HepG2 (cell line): ENCODE results near the gene TGM3.

ENCODE experiments used
- ESRRA ChIP-seq: sonication (generic); formaldehyde crosslinking; IDR thresholded peaks from 2 replicates; pipeline ENCODE4 v1.5.1; 2020; ENCODE audit warnings: mild to moderate bottlenecking, low read depth, missing genetic modification reagents
- EZH2 ChIP-seq: conservative IDR thresholded peaks from 2 replicates; pipeline ENCODE4 v1.6.1; 2012; ENCODE audit warnings: mild to moderate bottlenecking, low read depth, low read length, moderate library complexity
- PITX1 ChIP-seq: sonication (generic); formaldehyde crosslinking; IDR thresholded peaks from 2 replicates; pipeline ENCODE4 v1.5.1; 2020; ENCODE audit warnings: mild to moderate bottlenecking, missing genetic modification reagents
- RAD21 ChIP-seq: fragments of 450-650 bp; formaldehyde crosslinking; IDR thresholded peaks from 2 replicates; pipeline ENCODE4 v1.5.0; 2020; ENCODE audit warnings: mild to moderate bottlenecking
- RFXANK ChIP-seq: IDR thresholded peaks from 2 replicates; pipeline ENCODE4 v1.6.1; 2016
- TCF7 ChIP-seq: sonication (generic); IDR thresholded peaks from 2 replicates; pipeline ENCODE4 v1.6.1; 2016; ENCODE audit warnings: antibody characterized with exemption, low read depth
- U2AF1 ChIP-seq: fragments of 200-400 bp; formaldehyde crosslinking; optimal IDR thresholded peaks from 2 replicates; pipeline ENCODE3; 2017; ENCODE audit warnings: mild to moderate bottlenecking, low read depth, low read length
- ZNF577 ChIP-seq: sonication (generic); formaldehyde crosslinking; IDR thresholded peaks from 2 replicates; pipeline ENCODE4 v1.4.0; 2020; ENCODE audit warnings: mild to moderate bottlenecking, low read depth, missing genetic modification reagents, borderline replicate concordance
- ZNF766 ChIP-seq: sonication (generic); formaldehyde crosslinking; IDR thresholded peaks from 2 replicates; pipeline ENCODE4 v1.5.0; 2020; ENCODE audit warnings: missing genetic modification reagents, borderline replicate concordance
- TF ChIP-seq, protein P1 (sequence below): sonication (generic); formaldehyde crosslinking; IDR thresholded peaks from 2 replicates; pipeline ENCODE4 v1.5.0; 2020; ENCODE audit warnings: mild to moderate bottlenecking, missing genetic modification reagents, moderate library complexity
- TF ChIP-seq, protein P2 (sequence below): sonication (generic); formaldehyde crosslinking; IDR thresholded peaks from 2 replicates; pipeline ENCODE4 v1.4.0; 2020; ENCODE audit warnings: missing genetic modification reagents
- TF ChIP-seq, protein P3 (sequence below), 2 experiments: sonication (generic) in 1 of 2; formaldehyde crosslinking in 1 of 2; IDR thresholded peaks; 2 replicates each; pipeline versions ENCODE4 v1.4.0 to v1.6.1; 2018 to 2020; ENCODE audit warnings: missing genetic modification reagents in 2 of 2, borderline replicate concordance in 1 of 2, low read depth in 1 of 2, mild to moderate bottlenecking in 1 of 2, missing biosample characterization in 1 of 2

DNA sequence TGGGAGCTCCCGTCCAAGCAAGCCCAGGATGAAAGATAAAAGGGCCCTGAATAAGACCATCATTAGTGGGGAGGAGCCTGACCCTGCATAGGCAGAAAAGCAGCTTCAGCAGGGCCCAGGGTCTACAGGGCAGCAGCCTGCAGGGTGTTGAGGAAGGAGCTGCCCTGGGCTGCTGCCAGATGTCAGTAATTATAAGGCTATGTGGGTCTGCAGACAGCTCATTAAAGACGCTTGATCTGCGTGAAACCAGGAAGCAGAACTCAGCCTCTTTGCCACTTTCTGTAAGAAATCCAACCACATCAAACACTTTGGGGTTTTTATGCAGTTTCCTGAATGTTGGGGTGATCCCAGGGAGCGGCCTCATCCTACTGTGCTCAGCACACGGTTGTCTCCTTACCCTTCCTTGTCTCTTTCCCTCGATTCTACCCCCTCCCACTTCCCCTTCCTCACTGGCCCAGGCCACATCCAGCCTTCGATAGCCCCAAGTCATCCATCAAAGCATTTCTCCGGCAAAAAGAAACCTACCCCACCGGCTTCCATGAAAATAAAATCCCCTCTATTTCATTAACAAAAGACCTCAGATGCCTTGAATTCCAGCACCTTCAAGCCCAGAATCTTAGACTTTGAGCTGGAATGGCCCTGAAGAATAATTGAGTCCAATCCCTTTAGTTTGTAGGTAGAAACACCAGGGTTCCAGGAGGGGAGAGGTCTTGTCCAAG is 83.9 kb downstream of the TGM3 start:
- TF ChIP-seq ZNF766 (CRISPR knock-in tag) (no peak), EZH2 (no peak), RAD21 (CRISPR knock-in tag) (no peak), TCF7 (no peak), PITX1 (CRISPR knock-in tag) (no peak), ESRRA (CRISPR knock-in tag) (no peak), RFXANK (CRISPR knock-in tag) (no peak), U2AF1 (no peak), ZNF577 (CRISPR knock-in tag) (no peak)
- TF ChIP-seq, protein P1, sequence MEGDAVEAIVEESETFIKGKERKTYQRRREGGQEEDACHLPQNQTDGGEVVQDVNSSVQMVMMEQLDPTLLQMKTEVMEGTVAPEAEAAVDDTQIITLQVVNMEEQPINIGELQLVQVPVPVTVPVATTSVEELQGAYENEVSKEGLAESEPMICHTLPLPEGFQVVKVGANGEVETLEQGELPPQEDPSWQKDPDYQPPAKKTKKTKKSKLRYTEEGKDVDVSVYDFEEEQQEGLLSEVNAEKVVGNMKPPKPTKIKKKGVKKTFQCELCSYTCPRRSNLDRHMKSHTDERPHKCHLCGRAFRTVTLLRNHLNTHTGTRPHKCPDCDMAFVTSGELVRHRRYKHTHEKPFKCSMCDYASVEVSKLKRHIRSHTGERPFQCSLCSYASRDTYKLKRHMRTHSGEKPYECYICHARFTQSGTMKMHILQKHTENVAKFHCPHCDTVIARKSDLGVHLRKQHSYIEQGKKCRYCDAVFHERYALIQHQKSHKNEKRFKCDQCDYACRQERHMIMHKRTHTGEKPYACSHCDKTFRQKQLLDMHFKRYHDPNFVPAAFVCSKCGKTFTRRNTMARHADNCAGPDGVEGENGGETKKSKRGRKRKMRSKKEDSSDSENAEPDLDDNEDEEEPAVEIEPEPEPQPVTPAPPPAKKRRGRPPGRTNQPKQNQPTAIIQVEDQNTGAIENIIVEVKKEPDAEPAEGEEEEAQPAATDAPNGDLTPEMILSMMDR (CRISPR knock-in tag), result no peak
- TF ChIP-seq, protein P2, sequence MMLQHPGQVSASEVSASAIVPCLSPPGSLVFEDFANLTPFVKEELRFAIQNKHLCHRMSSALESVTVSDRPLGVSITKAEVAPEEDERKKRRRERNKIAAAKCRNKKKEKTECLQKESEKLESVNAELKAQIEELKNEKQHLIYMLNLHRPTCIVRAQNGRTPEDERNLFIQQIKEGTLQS, result no peak
- TF ChIP-seq, protein P3, sequence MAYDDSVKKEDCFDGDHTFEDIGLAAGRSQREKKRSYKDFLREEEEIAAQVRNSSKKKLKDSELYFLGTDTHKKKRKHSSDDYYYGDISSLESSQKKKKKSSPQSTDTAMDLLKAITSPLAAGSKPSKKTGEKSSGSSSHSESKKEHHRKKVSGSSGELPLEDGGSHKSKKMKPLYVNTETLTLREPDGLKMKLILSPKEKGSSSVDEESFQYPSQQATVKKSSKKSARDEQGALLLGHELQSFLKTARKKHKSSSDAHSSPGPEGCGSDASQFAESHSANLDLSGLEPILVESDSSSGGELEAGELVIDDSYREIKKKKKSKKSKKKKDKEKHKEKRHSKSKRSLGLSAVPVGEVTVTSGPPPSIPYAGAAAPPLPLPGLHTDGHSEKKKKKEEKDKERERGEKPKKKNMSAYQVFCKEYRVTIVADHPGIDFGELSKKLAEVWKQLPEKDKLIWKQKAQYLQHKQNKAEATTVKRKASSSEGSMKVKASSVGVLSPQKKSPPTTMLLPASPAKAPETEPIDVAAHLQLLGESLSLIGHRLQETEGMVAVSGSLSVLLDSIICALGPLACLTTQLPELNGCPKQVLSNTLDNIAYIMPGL (CRISPR knock-in tag; IDR thresholded peaks at IDR 0.05; ENCODE audit: borderline replicate concordance in 1 of 2, low read depth in 1 of 2), result no peak
